RWPE2 (cell line): ENCODE data around the gene OR52K1.

Experiments used
- ATAC-seq: fragments of 200-7000 bp; cut with Tn5 transposase; 3 replicates; pipeline ENCODE4 v1.9.1; 2021; ENCODE audit warnings: low read depth
- DNase-seq: peaks from one replicate; pipeline ENCODE4 v3.0.0-alpha.2; 2020; ENCODE audit warnings: low spot score
- H3K27ac ChIP-seq: fragments of 450-650 bp; 2 replicates; pipeline ENCODE4 v1.5.1; 2017; ENCODE audit warnings: mild to moderate bottlenecking; ENCODE audit not compliant: poor library complexity, severe bottlenecking
- H3K27me3 ChIP-seq: fragments of 250-450 bp; sonication (Bioruptor Pico); 2 replicates; pipeline ENCODE4 v1.5.1; 2021; ENCODE audit warnings: mild to moderate bottlenecking, moderate library complexity; ENCODE audit not compliant: insufficient read depth, poor library complexity, severe bottlenecking
- H3K36me3 ChIP-seq: fragments of 250-450 bp; sonication (Bioruptor Pico); 2 replicates; pipeline ENCODE4 v1.5.1; 2020; ENCODE audit warnings: low read depth, mild to moderate bottlenecking, moderate library complexity
- H3K4me1 ChIP-seq: fragments of 250-450 bp; sonication (Bioruptor Pico); 2 replicates; pipeline ENCODE4 v1.5.1; 2021; ENCODE audit warnings: mild to moderate bottlenecking, moderate library complexity; ENCODE audit not compliant: insufficient read depth, poor library complexity, severe bottlenecking
- H3K4me3 ChIP-seq: fragments of 250-450 bp; sonication (Bioruptor Pico); 2 replicates; pipeline ENCODE4 v1.5.1; 2021; ENCODE audit warnings: mild to moderate bottlenecking, moderate library complexity; ENCODE audit not compliant: severe bottlenecking
- H3K9me3 ChIP-seq: fragments of 250-450 bp; sonication (Bioruptor Pico); 2 replicates; pipeline ENCODE4 v1.5.1; 2021; ENCODE audit warnings: mild to moderate bottlenecking, moderate library complexity; ENCODE audit not compliant: severe bottlenecking
- TF ChIP-seq, protein P1 (sequence below): fragments of 450-650 bp; IDR thresholded peaks from one replicate; pipeline ENCODE4 v1.5.1; 2017; ENCODE audit warnings: mild to moderate bottlenecking, moderate library complexity; ENCODE audit not compliant: poor library complexity, severe bottlenecking

The OR52K1 gene

DNA sequence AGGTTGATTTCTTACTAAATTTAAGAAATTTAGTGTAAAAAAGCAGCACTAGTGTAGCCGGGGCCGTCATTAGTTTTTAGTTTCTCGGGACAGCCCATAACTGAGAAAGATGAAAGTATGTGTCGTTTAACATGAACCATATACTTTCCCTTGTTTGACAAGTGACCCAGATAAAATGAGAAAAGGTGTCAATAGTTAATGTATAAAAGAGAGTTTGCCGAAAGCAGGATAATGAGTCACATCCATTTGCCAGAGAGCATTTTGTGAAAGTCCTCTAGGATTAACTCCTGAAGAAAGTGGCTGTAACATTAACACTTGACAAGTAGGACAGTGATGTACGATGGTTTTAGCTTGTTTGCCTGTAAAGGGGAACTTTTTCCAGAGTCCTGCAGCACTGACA, 13.5 kb downstream of the OR52K1 start:
- Histone ChIP-seq H3K9me3 (no peaks in the 10 kb centered on the region), H3K4me3 (no peak overlapping the region), H3K27ac (no peak overlapping the region), H3K36me3 (no peaks in the 10 kb centered on the region), H3K4me1 (no peaks in the 10 kb centered on the region), H3K27me3 (peaks cover 52% of the 10 kb centered on the region)
- DNase-seq: no peak
- ATAC-seq: no peak
- TF ChIP-seq, protein P1, sequence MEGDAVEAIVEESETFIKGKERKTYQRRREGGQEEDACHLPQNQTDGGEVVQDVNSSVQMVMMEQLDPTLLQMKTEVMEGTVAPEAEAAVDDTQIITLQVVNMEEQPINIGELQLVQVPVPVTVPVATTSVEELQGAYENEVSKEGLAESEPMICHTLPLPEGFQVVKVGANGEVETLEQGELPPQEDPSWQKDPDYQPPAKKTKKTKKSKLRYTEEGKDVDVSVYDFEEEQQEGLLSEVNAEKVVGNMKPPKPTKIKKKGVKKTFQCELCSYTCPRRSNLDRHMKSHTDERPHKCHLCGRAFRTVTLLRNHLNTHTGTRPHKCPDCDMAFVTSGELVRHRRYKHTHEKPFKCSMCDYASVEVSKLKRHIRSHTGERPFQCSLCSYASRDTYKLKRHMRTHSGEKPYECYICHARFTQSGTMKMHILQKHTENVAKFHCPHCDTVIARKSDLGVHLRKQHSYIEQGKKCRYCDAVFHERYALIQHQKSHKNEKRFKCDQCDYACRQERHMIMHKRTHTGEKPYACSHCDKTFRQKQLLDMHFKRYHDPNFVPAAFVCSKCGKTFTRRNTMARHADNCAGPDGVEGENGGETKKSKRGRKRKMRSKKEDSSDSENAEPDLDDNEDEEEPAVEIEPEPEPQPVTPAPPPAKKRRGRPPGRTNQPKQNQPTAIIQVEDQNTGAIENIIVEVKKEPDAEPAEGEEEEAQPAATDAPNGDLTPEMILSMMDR: no peak

DNA sequence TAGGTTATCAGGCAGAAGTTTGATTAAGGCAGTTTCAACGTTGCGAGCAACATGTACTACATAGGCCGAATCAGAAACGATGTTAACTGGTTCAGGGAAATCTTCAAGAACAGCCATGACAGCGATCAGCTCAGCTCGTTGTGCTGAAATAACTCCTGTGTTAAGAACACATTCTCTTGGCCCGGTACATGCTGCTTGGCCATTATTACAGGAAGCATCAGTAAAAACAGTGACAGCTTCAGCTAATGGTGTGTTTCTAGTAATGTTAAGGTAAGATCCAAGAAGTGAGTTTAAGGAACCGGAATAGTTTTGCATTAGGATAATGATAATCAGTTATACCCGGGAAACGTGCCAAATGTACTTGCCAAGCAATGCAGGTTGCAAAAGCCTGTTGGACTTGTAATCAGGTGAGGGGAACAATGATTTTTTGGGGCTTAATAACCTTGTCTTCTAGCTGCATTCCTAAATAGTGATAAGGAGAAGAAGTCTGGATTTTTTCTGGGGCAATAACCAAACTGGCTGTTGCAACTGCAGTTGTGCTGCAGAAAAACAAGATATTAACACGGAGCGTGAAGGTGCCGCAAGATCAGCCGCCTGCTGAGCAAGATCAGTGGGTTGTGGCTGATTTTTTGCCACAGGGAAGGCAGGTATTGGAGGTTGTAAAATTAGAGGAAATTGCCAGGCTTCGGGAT, 14.3 kb downstream of the OR52K1 start:
- TF ChIP-seq, protein P1: no peak
- peaks cover 52% of the 10 kb centered on the region for H3K27me3 ChIP-seq
- H3K27ac ChIP-seq: no peak overlapping the region
- no peaks in the 10 kb centered on the region for H3K36me3 ChIP-seq
- H3K4me3 ChIP-seq: no peak overlapping the region
- ATAC-seq (0 out of 3 replicates have a peak, but pooled peaks have one; percentile 18), DNase-seq (no peak)
- H3K9me3 ChIP-seq: no peaks in the 10 kb centered on the region
- H3K4me1 ChIP-seq: no peaks in the 10 kb centered on the region

GRCh38 chr11:4508886-4509285, 26.4 kb downstream of the OR52K1 start:
- H3K9me3 ChIP-seq: no peaks in the 10 kb centered on the region
- no peak for DNase-seq
- H3K27me3 ChIP-seq: no peaks in the 10 kb centered on the region
- no peak overlapping the region for H3K4me3 ChIP-seq
- no peaks in the 10 kb centered on the region for H3K36me3 ChIP-seq
- H3K27ac ChIP-seq: no peak overlapping the region
- no peaks in the 10 kb centered on the region for H3K4me1 ChIP-seq
- ATAC-seq: no peak
- TF ChIP-seq, protein P1: no peak

DNA sequence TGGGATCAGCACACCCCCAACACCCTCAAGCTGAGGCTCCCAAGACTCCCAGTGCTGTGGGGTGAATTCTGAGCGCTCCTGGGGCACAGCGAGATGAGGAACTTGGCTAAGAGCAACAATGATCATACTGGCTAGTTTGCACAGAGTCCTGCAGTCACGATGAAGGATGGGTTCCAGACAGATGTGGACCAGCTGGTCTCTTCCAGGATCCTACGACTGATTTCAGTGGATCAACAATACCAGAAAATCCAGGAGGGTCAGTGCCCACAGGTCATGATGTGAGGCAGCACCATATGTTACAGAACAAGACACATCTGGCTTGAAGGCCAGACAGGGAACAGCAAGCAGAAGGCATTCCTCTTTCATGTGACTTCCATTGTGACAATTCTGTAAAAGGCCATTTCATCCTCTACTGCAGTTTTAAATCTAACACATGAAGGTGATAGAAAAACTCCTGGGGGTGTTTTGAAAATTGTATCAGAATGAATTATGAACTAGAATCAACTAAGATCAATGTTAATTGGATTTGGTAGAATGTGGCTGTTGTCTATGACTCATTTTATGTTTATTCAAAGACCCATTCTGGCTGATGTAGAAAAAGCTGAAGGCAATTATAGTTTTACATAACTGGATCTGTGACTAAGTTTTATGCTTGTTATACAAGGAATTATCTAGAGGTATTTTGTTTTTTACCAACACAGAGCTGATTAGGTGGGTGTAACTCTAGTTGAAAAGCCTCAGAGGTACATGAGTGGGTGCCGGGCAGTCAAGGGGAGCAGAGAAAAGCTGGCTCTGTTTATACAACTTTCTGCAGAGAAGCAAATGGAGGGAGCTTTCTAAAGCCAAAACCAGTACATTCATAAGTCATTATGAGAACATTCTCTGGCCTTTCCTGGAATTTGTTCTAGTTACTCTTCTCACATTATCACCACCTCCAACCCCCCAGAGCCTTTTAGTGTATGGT, 29.1 kb downstream of the OR52K1 start:
- DNase-seq: no peak
- no peak for ATAC-seq
- H3K36me3 ChIP-seq: no peaks in the 10 kb centered on the region
- no peaks in the 10 kb centered on the region for H3K9me3 ChIP-seq
- no peak overlapping the region for H3K4me3 ChIP-seq
- H3K4me1 ChIP-seq: no peaks in the 10 kb centered on the region
- H3K27ac ChIP-seq: no peak overlapping the region
- no peaks in the 10 kb centered on the region for H3K27me3 ChIP-seq
- TF ChIP-seq, protein P1: no peak
